Measurements from ENCODE around the gene GLIPR2.

The GLIPR2 gene

DNA sequence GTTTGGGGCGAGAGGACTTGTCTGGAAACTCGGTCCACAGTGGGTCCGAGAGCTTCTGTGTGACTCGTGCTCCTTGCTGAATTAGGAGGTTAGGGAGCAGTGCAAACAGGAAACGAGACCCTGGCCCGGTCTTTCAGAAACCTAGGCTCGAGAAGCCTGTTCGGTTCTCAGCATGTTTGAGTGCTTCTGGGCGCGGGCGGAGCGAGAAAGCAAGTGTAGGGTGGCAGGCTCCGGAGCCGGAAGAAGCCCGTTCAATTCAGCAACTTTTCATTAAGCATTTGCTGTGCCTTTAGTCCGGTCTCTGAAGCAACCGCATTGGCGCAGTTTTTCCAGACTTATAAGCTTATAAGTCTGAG lies 54.7 kb downstream of the GLIPR2 start:
- Histone ChIP-seq H3K4me3 (ENCODE audit: low read length) (peak overlapping the region; percentile 79), H3K4me1 (ENCODE audit: low read length) (peaks cover 27% of the 10 kb centered on the region), H2AFZ (ENCODE audit: low read depth, low read length) (no peak overlapping the region), H4K20me1 (ENCODE audit: insufficient read depth, low read length) (peaks cover 40% of the 10 kb centered on the region), H3K4me2 (ENCODE audit: low read length) (peak overlapping the region; percentile 94), H3K27me3 (ENCODE audit: low read depth, low read length) (no peaks in the 10 kb centered on the region), H3K27ac (ENCODE audit: low read length) (peak overlapping the region; percentile 64), H3K36me3 (replicated peaks; ENCODE audit: low read depth, low read length) (peaks cover 17% of the 10 kb centered on the region), H3K9ac (ENCODE audit: low read length) (peak overlapping the region; percentile 91), H3K79me2 (ENCODE audit: low read length) (peaks cover 56% of the 10 kb centered on the region), H3K9me3 (ENCODE audit: insufficient read depth, low read length) (no peaks in the 10 kb centered on the region)
- TF ChIP-seq CTCF (IDR thresholded peaks at IDR 0.05; ENCODE audit: low read depth, low read length): no peak
- TF ChIP-seq EZH2phosphoT487 (IDR thresholded peaks at IDR 0.05; ENCODE audit: low read depth): no peak

DNA sequence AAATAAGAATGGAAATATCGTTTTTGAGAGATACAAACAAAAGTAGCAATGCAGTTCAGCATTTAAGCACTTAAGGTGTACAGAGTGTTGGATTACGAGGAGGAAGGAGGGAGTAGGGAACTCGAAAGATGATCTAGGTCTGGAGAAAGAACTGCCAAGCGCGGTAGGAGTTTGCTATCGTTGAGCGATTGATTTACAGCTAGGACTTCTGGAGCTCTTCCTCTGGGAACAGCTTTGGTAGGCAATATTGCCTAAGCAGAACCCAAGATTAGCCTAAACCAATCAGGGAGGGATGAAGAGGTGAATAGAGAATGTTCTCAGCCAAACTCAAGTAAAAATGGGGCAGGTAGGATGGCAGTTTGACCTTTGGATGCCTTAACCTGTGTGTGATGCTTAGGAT lies 55.2 kb downstream of the GLIPR2 start:
- H2AFZ ChIP-seq (ENCODE audit: low read depth, low read length): no peak overlapping the region
- H3K36me3 ChIP-seq (replicated peaks; ENCODE audit: low read depth, low read length): peaks cover 17% of the 10 kb centered on the region
- H3K27ac ChIP-seq (ENCODE audit: low read length): peak overlapping the region; percentile 64

GRCh38 chr9:36192196-36192595 lies 55.7 kb downstream of the GLIPR2 start:
- H4K20me1 ChIP-seq (ENCODE audit: insufficient read depth, low read length): peaks cover 48% of the 10 kb centered on the region
- H2AFZ ChIP-seq (ENCODE audit: low read depth, low read length): no peak overlapping the region
- H3K4me1 ChIP-seq (ENCODE audit: low read length): peaks cover 26% of the 10 kb centered on the region
- H3K9ac ChIP-seq (ENCODE audit: low read length): peak overlapping the region; percentile 91
- H3K4me3 ChIP-seq (ENCODE audit: low read length): peak overlapping the region; percentile 79
- peak overlapping the region; percentile 94 for H3K4me2 ChIP-seq (ENCODE audit: low read length)
- H3K36me3 ChIP-seq (replicated peaks; ENCODE audit: low read depth, low read length): peaks cover 21% of the 10 kb centered on the region
- H3K27ac ChIP-seq (ENCODE audit: low read length): no peak overlapping the region
- H3K79me2 ChIP-seq (ENCODE audit: low read length): peaks cover 66% of the 10 kb centered on the region
- no peaks in the 10 kb centered on the region for H3K27me3 ChIP-seq (ENCODE audit: low read depth, low read length)
- TF ChIP-seq EZH2phosphoT487 (IDR thresholded peaks at IDR 0.05; ENCODE audit: low read depth) (no peak), CTCF (IDR thresholded peaks at IDR 0.05; ENCODE audit: low read depth, low read length) (no peak)
- H3K9me3 ChIP-seq (ENCODE audit: insufficient read depth, low read length): no peaks in the 10 kb centered on the region

More for the DNA sequence above, 55.2 kb downstream of the GLIPR2 start:
- no peaks in the 10 kb centered on the region for H3K27me3 ChIP-seq (ENCODE audit: low read depth, low read length)
- H4K20me1 ChIP-seq (ENCODE audit: insufficient read depth, low read length): peaks cover 43% of the 10 kb centered on the region
- TF ChIP-seq EZH2phosphoT487 (IDR thresholded peaks at IDR 0.05; ENCODE audit: low read depth) (no peak), CTCF (IDR thresholded peaks at IDR 0.05; ENCODE audit: low read depth, low read length) (no peak)
- peak overlapping the region; percentile 91 for H3K9ac ChIP-seq (ENCODE audit: low read length)
- peak overlapping the region; percentile 94 for H3K4me2 ChIP-seq (ENCODE audit: low read length)
- H3K79me2 ChIP-seq (ENCODE audit: low read length): peaks cover 60% of the 10 kb centered on the region
- peaks cover 27% of the 10 kb centered on the region for H3K4me1 ChIP-seq (ENCODE audit: low read length)
- no peaks in the 10 kb centered on the region for H3K9me3 ChIP-seq (ENCODE audit: insufficient read depth, low read length)
- peak overlapping the region; percentile 79 for H3K4me3 ChIP-seq (ENCODE audit: low read length)

GRCh38 chr9:36193023-36193422 lies 56.5 kb downstream of the GLIPR2 start:
- peaks cover 23% of the 10 kb centered on the region for H3K4me1 ChIP-seq (ENCODE audit: low read length)
- no peak overlapping the region for H3K27ac ChIP-seq (ENCODE audit: low read length)
- TF ChIP-seq EZH2phosphoT487 (IDR thresholded peaks at IDR 0.05; ENCODE audit: low read depth) (no peak), CTCF (IDR thresholded peaks at IDR 0.05; ENCODE audit: low read depth, low read length) (no peak)
- peaks cover 54% of the 10 kb centered on the region for H4K20me1 ChIP-seq (ENCODE audit: insufficient read depth, low read length)
- no peak overlapping the region for H3K9ac ChIP-seq (ENCODE audit: low read length)
- no peaks in the 10 kb centered on the region for H3K9me3 ChIP-seq (ENCODE audit: insufficient read depth, low read length)
- H2AFZ ChIP-seq (ENCODE audit: low read depth, low read length): no peak overlapping the region
- H3K79me2 ChIP-seq (ENCODE audit: low read length): peaks cover 72% of the 10 kb centered on the region
- H3K4me2 ChIP-seq (ENCODE audit: low read length): peak overlapping the region; percentile 94
- H3K4me3 ChIP-seq (ENCODE audit: low read length): peak overlapping the region; percentile 79; the same call in 1 of the 2 replicates
- peaks cover 27% of the 10 kb centered on the region for H3K36me3 ChIP-seq (replicated peaks; ENCODE audit: low read depth, low read length)
- H3K27me3 ChIP-seq (ENCODE audit: low read depth, low read length): no peaks in the 10 kb centered on the region
